Trophoblast cell (in vitro differentiated cells and primary cell): ENCODE data around the gene CAMSAP3.
A peak's percentile ranks its signal among the peaks of the same experiment; 100 is the strongest.

Experiments
- DNase-seq, 2 donors: peaks; one replicate each; pipeline ENCODE4 v3.0.0-alpha.2; 2016
- H2AFZ ChIP-seq: 2 replicates; pipeline ENCODE4 v1.6.1; 2013; ENCODE audit warnings: low read length, moderate library complexity, mild to moderate bottlenecking; ENCODE audit not compliant: insufficient read depth, poor library complexity
- H2AK5ac ChIP-seq: 2 replicates; pipeline ENCODE4 v1.6.1; 2013; ENCODE audit warnings: mild to moderate bottlenecking, low read length
- H2BK120ac ChIP-seq: 2 replicates; pipeline ENCODE4 v1.6.1; 2013; ENCODE audit warnings: low read length, mild to moderate bottlenecking, moderate library complexity; ENCODE audit not compliant: insufficient read depth, poor library complexity
- H2BK12ac ChIP-seq: 2 replicates; pipeline ENCODE4 v1.6.1; 2013; ENCODE audit warnings: mild to moderate bottlenecking, low read length, moderate library complexity
- H2BK5ac ChIP-seq: 2 replicates; pipeline ENCODE4 v1.6.1; 2013; ENCODE audit warnings: low read length, low read depth, moderate library complexity, mild to moderate bottlenecking; ENCODE audit not compliant: poor library complexity
- H3K14ac ChIP-seq: 2 replicates; pipeline ENCODE4 v1.6.1; 2013; ENCODE audit warnings: mild to moderate bottlenecking, low read length
- H3K18ac ChIP-seq: 2 replicates; pipeline ENCODE4 v1.6.1; 2013; ENCODE audit warnings: mild to moderate bottlenecking, low read length
- H3K23ac ChIP-seq: 2 replicates; pipeline ENCODE4 v1.6.1; 2013; ENCODE audit warnings: low read length
- H3K27ac ChIP-seq: 2 replicates; pipeline ENCODE4 v1.5.1; 2013; ENCODE audit warnings: low read depth, mild to moderate bottlenecking, inconsistent platforms, low read length, moderate library complexity
- H3K27me3 ChIP-seq: 2 replicates; pipeline ENCODE4 v1.6.1; 2013; ENCODE audit warnings: inconsistent platforms, mild to moderate bottlenecking, low read length, moderate library complexity; ENCODE audit not compliant: insufficient read depth
- H3K36me3 ChIP-seq, 2 experiments: 1 replicate in 1 of 2; 2 replicates in 1 of 2; pipeline ENCODE4 v1.6.1; 2013; ENCODE audit warnings: low read length in 2 of 2, mild to moderate bottlenecking in 2 of 2, moderate library complexity in 1 of 2; ENCODE audit not compliant: insufficient read depth in 2 of 2, control insufficient read depth in 1 of 2
- H3K4ac ChIP-seq: 2 replicates; pipeline ENCODE4 v1.6.1; 2013; ENCODE audit warnings: low read depth, mild to moderate bottlenecking, low read length, moderate library complexity
- H3K4me1 ChIP-seq, 2 experiments: 1 replicate in 1 of 2; 2 replicates in 1 of 2; pipeline ENCODE4 v1.6.1; 2013; ENCODE audit warnings: low read length in 2 of 2, mild to moderate bottlenecking in 2 of 2, moderate library complexity in 1 of 2; ENCODE audit not compliant: insufficient read depth in 2 of 2, control insufficient read depth in 1 of 2
- H3K4me2 ChIP-seq: 2 replicates; pipeline ENCODE4 v1.6.1; 2013; ENCODE audit warnings: inconsistent platforms, mild to moderate bottlenecking, low read length, moderate library complexity
- H3K4me3 ChIP-seq: 2 replicates; pipeline ENCODE4 v1.5.1; 2013; ENCODE audit warnings: mild to moderate bottlenecking, low read depth, low read length, inconsistent platforms
- H3K79me1 ChIP-seq: one replicate; pipeline ENCODE4 v1.6.1; 2013; ENCODE audit warnings: low read length
- H3K79me2 ChIP-seq: 2 replicates; pipeline ENCODE4 v1.6.1; 2013; ENCODE audit warnings: low read length, mild to moderate bottlenecking; ENCODE audit not compliant: control insufficient read depth, insufficient read depth, poor library complexity
- H3K9ac ChIP-seq: 2 replicates; pipeline ENCODE4 v1.6.1; 2013; ENCODE audit warnings: mild to moderate bottlenecking, low read length
- H3K9me3 ChIP-seq: 2 replicates; pipeline ENCODE4 v1.6.1; 2013; ENCODE audit warnings: low read depth, mild to moderate bottlenecking, control low read depth, inconsistent platforms, low read length; ENCODE audit not compliant: insufficient read depth
- H4K12ac ChIP-seq: 2 replicates; pipeline ENCODE4 v1.6.1; 2013; ENCODE audit warnings: low read depth, mild to moderate bottlenecking, low read length, moderate library complexity
- H4K8ac ChIP-seq: 2 replicates; pipeline ENCODE4 v1.6.1; 2013; ENCODE audit warnings: low read depth, mild to moderate bottlenecking, low read length, moderate library complexity
- H4K91ac ChIP-seq: one replicate; pipeline ENCODE4 v1.6.1; 2013; ENCODE audit warnings: low read depth, mild to moderate bottlenecking, low read length, moderate library complexity
- WGBS: extraction: QIAGEN DNeasy Blood & Tissue Kit; methylation state at CpG from one replicate; pipeline ENCODE4 v1.1.7; 2013; ENCODE audit warnings: missing lambda C conversion rate; ENCODE audit not compliant: insufficient read length, insufficient coverage; ENCODE audit errors: extremely low coverage; 5-methylcytosine and 5-hydroxymethylcytosine counted together

The CAMSAP3 gene

DNA sequence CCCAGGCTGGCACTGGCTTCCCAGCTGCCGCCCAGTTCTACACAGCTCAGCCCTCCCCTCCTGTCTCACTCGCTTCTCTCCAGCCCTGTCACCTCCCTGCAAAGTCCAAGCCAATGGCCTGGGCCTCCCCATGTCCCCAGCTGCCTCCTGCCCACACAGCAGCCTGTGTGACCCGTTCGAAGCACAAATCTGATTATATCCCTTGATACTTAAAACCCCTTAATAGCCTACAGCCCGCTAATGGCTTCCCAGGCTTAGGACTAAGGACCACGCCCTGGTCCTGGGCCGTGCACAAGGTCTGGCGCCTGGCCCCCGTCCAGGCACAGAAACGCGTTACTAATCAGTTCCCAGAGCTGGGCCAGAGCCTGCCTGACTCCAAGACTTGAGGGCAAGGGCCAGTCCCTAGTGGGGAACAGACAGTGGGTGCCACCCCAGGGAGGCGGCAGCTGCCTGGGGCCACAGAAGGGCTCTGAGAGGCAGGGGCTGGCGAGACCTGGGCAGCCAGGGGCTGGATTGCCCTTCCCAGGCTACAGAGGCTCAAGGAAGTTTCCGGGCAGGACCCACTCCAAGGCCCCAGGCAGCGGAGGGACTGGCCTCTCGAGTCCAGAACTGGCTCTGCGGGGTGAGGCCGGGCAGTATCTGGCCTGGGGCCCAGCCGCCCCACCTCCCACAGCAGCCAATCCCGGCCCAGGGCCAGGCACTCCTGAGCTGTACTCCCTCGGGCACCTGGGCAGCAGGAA is 23.3 kb downstream of the CAMSAP3 start:
- Histone ChIP-seq H3K9ac (no peak overlapping the region), H2BK12ac (peak overlapping the region; percentile 38), H2BK120ac (peak overlapping the region; percentile 25), H4K12ac (no peak overlapping the region), H3K9me3 (peaks cover 5% of the 10 kb centered on the region), H2AK5ac (no peak overlapping the region), H3K79me1 (peaks cover 2% of the 10 kb centered on the region), H3K4me2 (no peak overlapping the region), H3K18ac (peak overlapping the region; percentile 54), H4K8ac (peak overlapping the region; percentile 64), H3K4ac (no peak overlapping the region), H3K79me2 (no peaks in the 10 kb centered on the region), H3K4me1 (peaks cover 11 to 12% of the 10 kb centered on the region in 2 experiments), H2AFZ (no peak overlapping the region), H3K14ac (peak overlapping the region; percentile 29), H3K27ac (peak overlapping the region; percentile 57), H3K23ac (no peak overlapping the region), H3K4me3 (peak overlapping the region; percentile 24), H3K36me3 (peaks cover 78 to 79% of the 10 kb centered on the region in 2 experiments), H2BK5ac (peak overlapping the region; percentile 55), H4K91ac (peak overlapping the region; percentile 63), H3K27me3 (no peaks in the 10 kb centered on the region)
- no CpG with 5 or more reads among the region's 21 CpGs for WGBS
- DNase-seq: no peak

DNA sequence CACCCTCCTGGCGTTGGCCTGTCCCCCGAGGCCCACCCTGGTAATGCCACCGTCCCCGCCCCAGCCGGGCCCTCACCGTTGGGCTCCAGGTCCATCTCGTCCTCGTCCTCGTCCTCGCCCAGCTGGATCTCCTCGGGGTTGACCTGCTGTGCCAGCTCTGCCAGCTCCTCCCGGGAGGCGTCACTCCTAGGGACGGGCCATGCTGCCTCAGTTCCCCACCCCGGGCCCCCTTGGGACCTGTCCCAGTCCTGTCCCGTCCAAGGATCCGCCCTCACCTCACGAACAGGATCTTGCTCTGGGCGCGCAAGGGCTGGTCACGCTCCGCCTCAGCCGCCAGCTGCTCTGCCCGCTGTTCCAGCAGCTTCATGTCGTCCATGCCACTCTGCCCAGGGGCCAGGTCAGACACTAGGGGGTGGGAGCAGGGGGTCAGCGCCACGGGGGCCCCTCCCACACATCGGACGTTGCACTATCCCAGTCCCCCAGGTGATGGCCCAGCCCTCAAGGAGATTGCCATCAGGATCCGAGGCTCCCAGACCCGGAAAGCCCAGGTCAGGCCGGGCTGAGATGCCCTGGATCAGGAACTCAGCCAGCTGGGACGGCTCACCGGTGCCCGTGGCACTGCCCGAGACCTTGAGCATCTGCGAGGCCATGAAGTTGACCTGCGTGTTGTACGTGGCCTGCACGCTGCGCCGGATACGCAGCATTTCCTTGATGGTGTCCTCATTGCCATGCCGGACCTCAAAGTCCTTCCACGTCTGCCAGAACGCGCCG is 24.2 kb downstream of the CAMSAP3 start:
- Histone ChIP-seq H3K4me1 (peaks cover 11 to 12% of the 10 kb centered on the region in 2 experiments), H2BK12ac (no peak overlapping the region), H4K12ac (no peak overlapping the region), H2BK5ac (no peak overlapping the region), H3K27me3 (no peaks in the 10 kb centered on the region), H3K79me2 (no peaks in the 10 kb centered on the region), H2BK120ac (no peak overlapping the region), H3K4me3 (no peak overlapping the region), H3K27ac (no peak overlapping the region), H3K36me3 (peaks cover 83 to 84% of the 10 kb centered on the region in 2 experiments), H2AK5ac (no peak overlapping the region), H4K8ac (no peak overlapping the region), H3K14ac (no peak overlapping the region), H3K79me1 (peaks cover 2% of the 10 kb centered on the region), H3K4me2 (no peak overlapping the region), H3K18ac (no peak overlapping the region), H3K4ac (no peak overlapping the region), H4K91ac (peak overlapping the region; percentile 26), H3K9ac (no peak overlapping the region), H3K9me3 (peaks cover 5% of the 10 kb centered on the region), H3K23ac (no peak overlapping the region), H2AFZ (no peak overlapping the region)
- DNase-seq: no peak
- no CpG with 5 or more reads among the region's 48 CpGs for WGBS

DNA sequence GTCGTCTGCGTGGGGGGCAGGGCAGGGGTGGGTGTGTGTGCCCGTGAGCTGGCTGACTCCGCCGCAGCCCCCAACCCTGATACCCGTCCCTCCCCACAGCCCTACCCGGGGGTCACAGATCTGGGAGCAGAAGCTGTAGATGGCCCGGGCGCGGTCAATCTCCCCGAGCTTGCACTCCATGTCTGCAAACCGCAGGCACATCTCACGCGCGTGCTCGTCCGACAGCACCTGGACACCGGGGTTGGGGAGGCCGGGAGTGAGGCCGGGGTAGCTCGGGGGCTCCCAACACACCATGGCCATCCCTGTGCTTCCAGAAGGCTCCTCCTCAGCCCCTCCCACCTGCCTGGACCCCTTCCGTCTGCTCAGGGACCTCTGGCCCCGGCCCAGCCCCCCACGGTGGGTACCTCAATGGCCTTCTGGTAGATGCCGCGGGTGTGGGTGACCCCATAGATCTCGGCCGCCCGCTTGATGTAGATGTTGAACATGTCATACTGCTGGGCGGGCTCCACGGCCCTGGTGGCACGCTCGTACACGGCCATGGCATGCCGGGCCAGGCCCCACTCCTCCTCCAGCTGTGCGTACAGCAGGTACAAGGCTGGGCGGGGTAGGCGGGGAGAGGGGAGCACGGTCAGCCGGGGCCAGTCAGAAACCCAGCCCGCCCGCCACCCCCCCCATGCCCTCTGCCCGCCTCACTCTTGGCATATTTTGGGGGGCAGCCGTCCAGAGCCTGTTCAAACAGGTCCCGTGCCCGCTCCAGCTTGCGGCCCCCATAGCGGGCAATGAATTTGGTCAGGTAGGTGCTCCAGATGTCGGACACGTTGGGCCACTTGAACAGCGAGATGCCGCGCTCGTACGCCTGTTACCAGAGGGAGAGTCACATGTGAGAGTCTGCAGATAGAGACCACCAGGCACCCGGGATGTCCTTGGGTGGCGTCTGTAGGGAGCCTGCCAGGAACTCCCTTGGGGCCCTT is 25.1 kb downstream of the CAMSAP3 start:
- H4K91ac ChIP-seq: no peak overlapping the region
- H3K18ac ChIP-seq: no peak overlapping the region
- H3K79me2 ChIP-seq: no peaks in the 10 kb centered on the region
- no peak overlapping the region for H3K4ac ChIP-seq
- no peak for DNase-seq
- H3K27me3 ChIP-seq: no peaks in the 10 kb centered on the region
- no peak overlapping the region for H3K27ac ChIP-seq
- no peak overlapping the region for H2BK12ac ChIP-seq
- H3K9ac ChIP-seq: no peak overlapping the region
- no peak overlapping the region for H2AFZ ChIP-seq
- H2BK5ac ChIP-seq: no peak overlapping the region
- H3K23ac ChIP-seq: no peak overlapping the region
- no peak overlapping the region for H3K4me2 ChIP-seq
- H3K9me3 ChIP-seq: peaks cover 5% of the 10 kb centered on the region
- H4K12ac ChIP-seq: no peak overlapping the region
- no peak overlapping the region for H3K14ac ChIP-seq
- H2BK120ac ChIP-seq: no peak overlapping the region
- no peak overlapping the region for H4K8ac ChIP-seq
- no peak overlapping the region for H2AK5ac ChIP-seq
- no peak overlapping the region for H3K4me3 ChIP-seq
- H3K36me3 ChIP-seq: peaks cover 82 to 85% of the 10 kb centered on the region in 2 experiments
- WGBS: no CpG with 5 or more reads among the region's 57 CpGs
- H3K4me1 ChIP-seq: peaks cover 11 to 12% of the 10 kb centered on the region in 2 experiments
- peaks cover 2% of the 10 kb centered on the region for H3K79me1 ChIP-seq
